ENCODE results near the gene MBLAC1. TPM values are rescaled to one million over a fixed set of nuclear protein-coding genes. Genes with fewer than 3 reads are reported as not detected.
A peak's percentile ranks its signal among the peaks of the same experiment; 100 is the strongest.
"Not testable (repeated sequence)": the region's sequence is repeated elsewhere in the genome, so short reads cannot be mapped to it uniquely, and the experiment has no call there.

MBLAC1 gene
- total RNA-seq, 4 donors from 2014 or later, result 4.8 to 8.1 (median 6.6) TPM

DNA sequence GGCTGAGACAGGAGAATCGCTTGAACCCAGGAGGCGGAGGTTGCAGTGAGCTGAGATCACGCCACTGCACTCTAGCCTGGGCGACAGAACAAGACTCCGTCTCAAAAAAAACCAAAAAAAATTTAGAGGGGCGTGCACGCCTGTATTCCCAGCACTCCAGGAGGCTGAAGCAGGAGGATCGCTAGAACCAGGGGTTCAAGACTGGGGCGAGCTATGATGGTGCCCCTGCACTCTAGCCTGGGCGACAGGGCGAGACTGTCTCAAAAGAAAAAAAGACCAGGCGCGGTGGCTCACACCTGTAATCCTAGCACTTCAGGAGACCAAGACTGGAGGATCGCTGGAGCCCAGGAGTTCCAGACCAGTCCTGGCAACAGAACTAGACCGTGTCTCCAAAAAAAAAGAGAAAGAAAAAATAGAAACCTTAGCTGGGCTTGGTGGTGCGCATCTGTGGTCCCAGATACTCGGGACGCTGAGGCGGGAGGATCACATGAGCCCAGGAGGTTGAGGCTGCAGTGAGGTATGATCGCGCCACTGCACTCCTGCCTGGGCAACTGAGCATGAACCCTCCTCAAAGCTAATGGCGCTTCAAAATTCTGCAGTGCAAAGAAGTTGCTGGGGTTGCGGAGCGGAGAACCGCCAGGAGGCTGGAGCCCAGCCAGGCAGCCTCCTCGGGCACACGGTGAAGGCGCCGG lies 382 bp upstream of the MBLAC1 start:
- no peaks in the 10 kb centered on the region for H3K9me3 ChIP-seq
- TF ChIP-seq POLR2A (IDR thresholded peaks at IDR 0.05) (no peak), POLR2AphosphoS5 (IDR thresholded peaks at IDR 0.05) (no peak), EP300 (IDR thresholded peaks at IDR 0.05) (no peak)
- TF ChIP-seq, protein P1, sequence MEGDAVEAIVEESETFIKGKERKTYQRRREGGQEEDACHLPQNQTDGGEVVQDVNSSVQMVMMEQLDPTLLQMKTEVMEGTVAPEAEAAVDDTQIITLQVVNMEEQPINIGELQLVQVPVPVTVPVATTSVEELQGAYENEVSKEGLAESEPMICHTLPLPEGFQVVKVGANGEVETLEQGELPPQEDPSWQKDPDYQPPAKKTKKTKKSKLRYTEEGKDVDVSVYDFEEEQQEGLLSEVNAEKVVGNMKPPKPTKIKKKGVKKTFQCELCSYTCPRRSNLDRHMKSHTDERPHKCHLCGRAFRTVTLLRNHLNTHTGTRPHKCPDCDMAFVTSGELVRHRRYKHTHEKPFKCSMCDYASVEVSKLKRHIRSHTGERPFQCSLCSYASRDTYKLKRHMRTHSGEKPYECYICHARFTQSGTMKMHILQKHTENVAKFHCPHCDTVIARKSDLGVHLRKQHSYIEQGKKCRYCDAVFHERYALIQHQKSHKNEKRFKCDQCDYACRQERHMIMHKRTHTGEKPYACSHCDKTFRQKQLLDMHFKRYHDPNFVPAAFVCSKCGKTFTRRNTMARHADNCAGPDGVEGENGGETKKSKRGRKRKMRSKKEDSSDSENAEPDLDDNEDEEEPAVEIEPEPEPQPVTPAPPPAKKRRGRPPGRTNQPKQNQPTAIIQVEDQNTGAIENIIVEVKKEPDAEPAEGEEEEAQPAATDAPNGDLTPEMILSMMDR (IDR thresholded peaks at IDR 0.05), result peak in 2 of 4 experiments; percentile 16 to 18
- 6 to 8% methylated on average over 18 to 21 of the region's 29 CpGs for WGBS, 2 donors (ENCODE audit: low coverage in 1 of 2)
- peak overlapping the region; percentile 87 to 98 (median 96) for H3K27ac ChIP-seq
- H3K4me3 ChIP-seq, result peak overlapping the region; percentile 74 to 96
- H3K27me3 ChIP-seq, result no peaks in the 10 kb centered on the region
- H3K36me3 ChIP-seq, result peaks cover 0 to 27% of the 10 kb centered on the region in 2 donors
- no peak for ATAC-seq
- H3K4me1 ChIP-seq, result peaks cover 0 to 61% (median 17%) of the 10 kb centered on the region in 3 donors

GRCh38 chr7:100127866-100128636 lies 1.3 kb downstream of the MBLAC1 start:
- peaks cover 0 to 51% (median 17%) of the 10 kb centered on the region in 3 donors for H3K4me1 ChIP-seq
- H3K27ac ChIP-seq, result peak overlapping the region; percentile 87 to 98 (median 96)
- H3K27me3 ChIP-seq, result no peaks in the 10 kb centered on the region
- H3K36me3 ChIP-seq, result peaks cover 0 to 14% of the 10 kb centered on the region in 2 donors
- no peak for ATAC-seq
- WGBS, 2 donors (ENCODE audit: low coverage in 1 of 2), result 0 to 15% methylated on average over 2 of the region's 37 CpGs
- no peak for TF ChIP-seq POLR2A (IDR thresholded peaks at IDR 0.05)
- TF ChIP-seq, protein P1 (IDR thresholded peaks at IDR 0.05), result no peak
- no peak for TF ChIP-seq EP300 (IDR thresholded peaks at IDR 0.05)
- no peak for TF ChIP-seq POLR2AphosphoS5 (IDR thresholded peaks at IDR 0.05)
- H3K4me3 ChIP-seq, result peak overlapping the region; percentile 74 to 96
- H3K9me3 ChIP-seq, result no peaks in the 10 kb centered on the region

- Histone ChIP-seq H3K36me3 (peaks cover 0 to 9% of the 10 kb centered on the region in 2 donors), H3K4me3 (no peak overlapping the region), H3K9me3 (no peaks in the 10 kb centered on the region), H3K27me3 (no peaks in the 10 kb centered on the region), H3K27ac (peak overlapping the region in 2 of 4 donors; percentile 94 to 98), H3K4me1 (peaks cover 0 to 51% (median 17%) of the 10 kb centered on the region in 3 donors)
- ATAC-seq, result no peak
- WGBS, 2 donors (ENCODE audit: low coverage in 1 of 2), result 29 to 63% methylated on average over 1 of the region's 1 CpG
- TF ChIP-seq POLR2AphosphoS5 (IDR thresholded peaks at IDR 0.05) (no peak), POLR2A (IDR thresholded peaks at IDR 0.05) (no peak), EP300 (IDR thresholded peaks at IDR 0.05) (no peak)
- TF ChIP-seq, protein P1 (IDR thresholded peaks at IDR 0.05), result no peak
Observed at GRCh38 chr7:100128637-100128963, 1.8 kb downstream of the MBLAC1 start.

DNA sequence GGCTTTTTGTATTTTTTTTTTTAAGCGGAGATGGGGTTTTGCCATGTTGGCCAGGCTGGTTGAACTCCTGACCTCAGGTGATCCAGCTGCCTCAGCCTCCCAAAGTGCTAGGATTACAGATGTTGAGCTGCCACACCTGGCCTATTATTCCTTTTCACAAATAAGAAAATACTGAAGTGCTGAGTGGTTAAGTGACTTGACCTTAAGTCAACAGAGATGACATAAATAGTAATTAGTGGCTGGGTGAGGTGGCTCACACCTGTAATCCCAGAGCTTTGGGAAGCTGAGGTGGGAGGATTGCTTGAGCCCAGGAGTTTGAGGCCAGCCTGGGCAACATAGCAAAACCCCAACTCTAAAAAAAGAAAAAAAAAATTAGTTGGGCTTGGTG lies 3.4 kb downstream of the MBLAC1 start:
- not testable (repeated sequence) for ATAC-seq, H3K9me3 ChIP-seq
- WGBS, 2 donors (ENCODE audit: low coverage in 1 of 2), result 86 to 100% methylated on average over 1 of the region's 1 CpG

DNA sequence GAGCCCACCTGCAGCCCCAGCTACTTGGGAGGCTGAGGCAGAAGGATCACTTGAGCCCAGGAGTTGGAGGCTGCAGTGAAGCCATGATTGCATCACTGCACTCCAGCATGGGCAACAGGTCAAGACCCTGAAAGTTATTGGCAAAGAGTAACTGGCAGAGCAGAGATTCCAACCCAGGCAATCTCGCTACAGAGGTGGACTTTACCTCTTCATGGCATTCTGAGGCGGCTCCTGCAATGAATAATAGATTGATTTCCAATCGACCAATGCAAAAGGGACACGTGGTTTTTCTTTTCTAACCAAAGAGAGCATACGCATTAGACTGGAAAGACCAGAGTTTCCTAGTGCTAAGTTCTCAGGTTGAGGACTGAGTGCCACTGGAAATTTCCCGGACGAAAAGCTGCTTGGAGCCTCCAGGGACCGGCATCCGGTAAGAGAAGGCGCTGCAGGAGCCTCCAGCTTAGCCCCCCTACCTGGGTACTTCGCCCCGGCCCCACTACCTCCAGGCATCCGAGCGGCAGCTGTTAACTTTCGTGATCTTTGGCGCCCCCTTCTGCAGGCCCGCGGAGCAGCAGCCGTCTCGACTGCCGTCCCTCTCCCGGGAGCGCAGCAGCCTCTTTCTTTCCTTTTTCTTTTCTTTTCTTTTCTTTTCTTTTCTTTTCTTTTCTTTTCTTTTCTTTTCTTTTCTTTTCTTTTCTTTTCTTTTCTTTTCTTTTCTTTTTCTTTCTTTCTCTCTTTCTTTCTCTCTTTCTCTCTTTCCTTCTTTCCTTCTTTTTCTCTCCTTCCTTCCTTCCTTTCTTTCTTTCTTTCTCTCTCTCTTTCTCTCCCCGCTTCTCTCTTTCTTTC lies 4.1 kb downstream of the MBLAC1 start:
- H3K9me3 ChIP-seq, result no peaks in the 10 kb centered on the region
- peaks cover 0 to 34% (median 13%) of the 10 kb centered on the region in 3 donors for H3K4me1 ChIP-seq
- peak overlapping the region in 1 of 2 donors; percentile 23 for H3K4me3 ChIP-seq
- ATAC-seq, result no peak
- no peak for TF ChIP-seq EP300 (IDR thresholded peaks at IDR 0.05)
- TF ChIP-seq, protein P1 (IDR thresholded peaks at IDR 0.05), result peak in 3 of 4 experiments; percentile 77 to 88 (median 80)
- no peaks in the 10 kb centered on the region for H3K36me3 ChIP-seq
- WGBS, 2 donors (ENCODE audit: low coverage in 1 of 2), result 8 to 9% methylated on average over 17 to 22 of the region's 24 CpGs
- no peaks in the 10 kb centered on the region for H3K27me3 ChIP-seq
- no peak overlapping the region for H3K27ac ChIP-seq

More for the DNA sequence above, 3.4 kb downstream of the MBLAC1 start:
- not testable (repeated sequence) for H3K4me3 ChIP-seq, H3K36me3 ChIP-seq, H3K27ac ChIP-seq, H3K27me3 ChIP-seq
- peaks cover 0 to 40% (median 17%) of the 10 kb centered on the region in 3 donors for H3K4me1 ChIP-seq
